Measurements from ENCODE around the gene MRM1. TPM values are rescaled to one million over a fixed set of nuclear protein-coding genes. Genes with fewer than 3 reads are reported as not detected.

MRM1 gene, protein sequence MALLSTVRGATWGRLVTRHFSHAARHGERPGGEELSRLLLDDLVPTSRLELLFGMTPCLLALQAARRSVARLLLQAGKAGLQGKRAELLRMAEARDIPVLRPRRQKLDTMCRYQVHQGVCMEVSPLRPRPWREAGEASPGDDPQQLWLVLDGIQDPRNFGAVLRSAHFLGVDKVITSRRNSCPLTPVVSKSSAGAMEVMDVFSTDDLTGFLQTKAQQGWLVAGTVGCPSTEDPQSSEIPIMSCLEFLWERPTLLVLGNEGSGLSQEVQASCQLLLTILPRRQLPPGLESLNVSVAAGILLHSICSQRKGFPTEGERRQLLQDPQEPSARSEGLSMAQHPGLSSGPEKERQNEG
- total RNA-seq: 2.5 and 2.7 TPM in 2 replicates

DNA sequence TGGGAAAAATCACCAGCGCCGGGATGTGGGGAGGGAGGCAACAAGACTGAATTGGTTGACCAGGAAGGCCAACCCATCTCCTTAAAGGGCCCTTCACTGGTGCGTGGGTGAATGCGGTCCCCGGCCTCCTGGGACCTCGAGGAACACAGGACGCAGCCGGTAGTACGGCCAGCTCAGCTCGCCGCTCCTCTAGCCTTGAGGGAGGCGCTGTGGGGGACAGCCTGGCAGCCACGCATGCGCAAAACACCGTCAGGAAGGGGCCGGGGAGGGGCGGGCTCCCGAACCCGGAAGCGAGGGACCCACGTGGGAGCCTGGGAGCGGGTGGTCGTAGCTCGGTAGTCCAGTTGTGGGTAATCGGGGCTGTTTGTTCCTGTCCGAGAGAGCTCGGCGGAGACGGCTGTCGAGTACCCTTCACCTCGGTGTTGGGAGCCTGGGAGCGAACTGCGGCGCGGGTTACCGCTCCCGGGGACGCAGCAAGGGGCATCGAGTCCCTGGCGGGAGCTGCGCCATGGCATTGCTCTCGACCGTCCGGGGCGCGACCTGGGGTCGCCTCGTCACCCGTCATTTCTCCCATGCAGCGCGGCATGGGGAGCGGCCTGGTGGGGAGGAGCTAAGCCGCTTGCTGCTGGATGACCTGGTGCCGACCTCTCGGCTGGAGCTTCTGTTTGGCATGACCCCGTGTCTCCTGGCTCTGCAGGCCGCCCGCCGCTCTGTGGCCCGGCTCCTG lies at the start of gene MRM1:
Gene MRM1, plus strand, starts transcription at position 281 of the 727 bp plus-strand sequence. Its CDS starts 228 bp downstream, at position 509.

DNA sequence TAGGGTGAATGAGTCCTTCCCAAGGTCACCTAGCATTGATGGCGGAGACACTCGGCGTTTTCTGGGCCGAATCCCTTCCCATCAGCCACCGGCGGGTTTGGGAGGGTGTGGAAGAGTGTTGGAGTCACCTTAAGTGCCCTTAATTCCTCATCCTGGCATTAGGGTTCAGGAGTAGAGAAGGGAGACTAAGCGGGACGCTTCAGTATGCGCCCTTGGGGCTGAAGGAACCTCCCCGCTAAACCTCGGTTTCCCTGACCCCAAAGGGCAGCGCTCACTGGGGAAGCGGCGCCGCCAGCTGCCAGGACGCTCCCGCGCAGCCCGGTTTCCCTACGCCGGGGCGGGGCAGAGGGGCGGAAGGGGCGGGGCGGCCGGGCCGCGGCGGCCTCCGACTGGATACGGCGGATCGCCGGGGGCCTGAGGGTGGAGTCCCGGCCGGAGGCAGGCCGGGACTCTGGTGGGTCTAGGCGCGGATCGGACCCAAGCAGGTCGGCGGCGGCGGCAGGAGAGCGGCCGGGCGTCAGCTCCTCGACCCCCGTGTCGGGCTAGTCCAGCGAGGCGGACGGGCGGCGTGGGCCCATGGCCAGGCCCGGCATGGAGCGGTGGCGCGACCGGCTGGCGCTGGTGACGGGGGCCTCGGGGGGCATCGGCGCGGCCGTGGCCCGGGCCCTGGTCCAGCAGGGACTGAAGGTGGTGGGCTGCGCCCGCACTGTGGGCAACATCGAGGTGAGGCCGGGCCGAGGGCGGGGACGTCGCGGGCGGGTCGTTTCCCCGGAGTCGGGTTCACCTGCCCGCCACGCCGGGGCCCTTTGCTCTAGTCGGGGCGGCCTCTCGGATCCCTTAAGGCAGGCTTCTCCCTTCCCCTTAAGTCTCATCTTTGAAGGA lies 9.7 kb upstream of the MRM1 start, which contains the start of gene DHRS11:
Gene DHRS11, plus strand, starts transcription at position 446 of the 882 bp plus-strand sequence. Its CDS starts 131 bp downstream, at position 577.

Other genes starting within 250 kb of the MRM1 start
- not detected in 2 replicates for gene TBC1D3H, start 213.1 kb upstream of the MRM1 start, total RNA-seq
- 34.1 and 41.7 TPM in 2 replicates for gene ZNHIT3, start 114.9 kb upstream of the MRM1 start, total RNA-seq
- 17.3 and 31.9 TPM in 2 replicates for gene MYO19, start 66.7 kb upstream of the MRM1 start, total RNA-seq
- gene PIGW, start 66.6 kb upstream of the MRM1 start, total RNA-seq: 3.3 and 7.5 TPM in 2 replicates
- gene GGNBP2, start 56.7 kb upstream of the MRM1 start, total RNA-seq: 36.2 and 40.9 TPM in 2 replicates
- 2.6 and 3.5 TPM in 2 replicates for gene DHRS11, start 9.7 kb upstream of the MRM1 start, total RNA-seq

All from pericardium fibroblast (primary cell).